ENCODE data around the gene KDELR3. TPM values are rescaled to one million over a fixed set of nuclear protein-coding genes. Genes with fewer than 3 reads are reported as not detected.

The KDELR3 gene
- polyA plus RNA-seq, 1 donor from 2014 or later, result not detected

Other genes with a start within 250 kb of the KDELR3 start
- gene TMEM184B, start 195.1 kb upstream of the KDELR3 start, polyA plus RNA-seq, result 19.7 and 29.3 TPM in 2 replicates
- gene CSNK1E, start 150.7 kb upstream of the KDELR3 start, polyA plus RNA-seq, result 230 and 254 TPM in 2 replicates
- gene KCNJ4, start 12.9 kb upstream of the KDELR3 start, polyA plus RNA-seq, result 1.4 and 1.7 TPM in 2 replicates
- 996 and 1,226 TPM in 2 replicates for gene DDX17, start 38.2 kb downstream of the KDELR3 start, polyA plus RNA-seq
- 0.14 TPM in 1 of 2 replicates, not detected in the other for gene DMC1, start 102.1 kb downstream of the KDELR3 start, polyA plus RNA-seq
- 14.0 and 16.9 TPM in 2 replicates for gene FAM227A, start 188.3 kb downstream of the KDELR3 start, polyA plus RNA-seq
- gene CBY1, start 188.5 kb downstream of the KDELR3 start, polyA plus RNA-seq, result 38.3 and 51.4 TPM in 2 replicates
- gene TOMM22, start 213.9 kb downstream of the KDELR3 start, polyA plus RNA-seq, result 79.1 and 112 TPM in 2 replicates
- gene JOSD1, start 232.8 kb downstream of the KDELR3 start, polyA plus RNA-seq, result 63.5 and 71.3 TPM in 2 replicates
- 31.9 TPM in 2 replicates for gene GTPBP1, start 237.8 kb downstream of the KDELR3 start, polyA plus RNA-seq